ENCODE measurements around the gene NPY5R.

NPY5R gene

GRCh38 chr4:163380703-163381102, 37.0 kb downstream of the NPY5R start:
- H3K36me3 ChIP-seq (ENCODE audit: insufficient read depth) = no peaks in the 10 kb centered on the region
- no peak overlapping the region for H3K4me2 ChIP-seq
- no peak overlapping the region for H3K9ac ChIP-seq
- H3K79me2 ChIP-seq (ENCODE audit: insufficient read depth, low read depth) = no peaks in the 10 kb centered on the region
- no peaks in the 10 kb centered on the region for H4K20me1 ChIP-seq (ENCODE audit: insufficient read depth)
- no peaks in the 10 kb centered on the region for H3K27me3 ChIP-seq (ENCODE audit: insufficient read depth, low read depth)
- no peaks in the 10 kb centered on the region for H3K4me1 ChIP-seq (ENCODE audit: low read depth, poor library complexity, severe bottlenecking)
- H3K4me3 ChIP-seq (IDR thresholded peaks at IDR 0.05; ENCODE audit: insufficient read depth, low read depth, low read length) = no peak overlapping the region
- no peak overlapping the region for H3K27ac ChIP-seq
- no peak for TF ChIP-seq CTCF (conservative IDR thresholded peaks at IDR 0.05; ENCODE audit: low read depth, low read length)
- no peak overlapping the region for H2AFZ ChIP-seq (ENCODE audit: low read depth)

GRCh38 chr4:163382178-163382869, 38.6 kb downstream of the NPY5R start:
- no peak for TF ChIP-seq CTCF (conservative IDR thresholded peaks at IDR 0.05; ENCODE audit: low read depth, low read length)
- no peak overlapping the region for H3K4me2 ChIP-seq
- no peaks in the 10 kb centered on the region for H4K20me1 ChIP-seq (ENCODE audit: insufficient read depth)
- no peaks in the 10 kb centered on the region for H3K27me3 ChIP-seq (ENCODE audit: insufficient read depth, low read depth)
- H3K27ac ChIP-seq = no peak overlapping the region
- H3K79me2 ChIP-seq (ENCODE audit: insufficient read depth, low read depth) = no peaks in the 10 kb centered on the region
- H3K36me3 ChIP-seq (ENCODE audit: insufficient read depth) = no peaks in the 10 kb centered on the region
- H3K4me1 ChIP-seq (ENCODE audit: low read depth, poor library complexity, severe bottlenecking) = no peaks in the 10 kb centered on the region
- H3K4me3 ChIP-seq (IDR thresholded peaks at IDR 0.05; ENCODE audit: insufficient read depth, low read depth, low read length) = no peak overlapping the region
- no peak overlapping the region for H2AFZ ChIP-seq (ENCODE audit: low read depth)
- H3K9ac ChIP-seq = no peak overlapping the region

- Histone ChIP-seq H3K4me3 (IDR thresholded peaks at IDR 0.05; ENCODE audit: insufficient read depth, low read depth, low read length) (no peak overlapping the region), H3K4me2 (no peak overlapping the region), H3K9ac (no peak overlapping the region), H3K4me1 (ENCODE audit: low read depth, poor library complexity, severe bottlenecking) (no peaks in the 10 kb centered on the region), H3K36me3 (ENCODE audit: insufficient read depth) (no peaks in the 10 kb centered on the region), H4K20me1 (ENCODE audit: insufficient read depth) (no peaks in the 10 kb centered on the region), H3K79me2 (ENCODE audit: insufficient read depth, low read depth) (no peaks in the 10 kb centered on the region), H3K27me3 (ENCODE audit: insufficient read depth, low read depth) (no peaks in the 10 kb centered on the region), H3K27ac (no peak overlapping the region), H2AFZ (ENCODE audit: low read depth) (no peak overlapping the region)
- TF ChIP-seq CTCF (conservative IDR thresholded peaks at IDR 0.05; ENCODE audit: low read depth, low read length) = no peak
Observed at GRCh38 chr4:163384434-163384833, 40.7 kb downstream of the NPY5R start.

GRCh38 chr4:163384926-163385325, 41.2 kb downstream of the NPY5R start:
- Histone ChIP-seq H4K20me1 (ENCODE audit: insufficient read depth) (no peaks in the 10 kb centered on the region), H3K4me2 (no peak overlapping the region)

More at GRCh38 chr4:163384926-163385325, 41.2 kb downstream of the NPY5R start:
- no peaks in the 10 kb centered on the region for H3K36me3 ChIP-seq (ENCODE audit: insufficient read depth)
- no peak overlapping the region for H2AFZ ChIP-seq (ENCODE audit: low read depth)
- no peak overlapping the region for H3K27ac ChIP-seq
- H3K4me1 ChIP-seq (ENCODE audit: low read depth, poor library complexity, severe bottlenecking) = no peaks in the 10 kb centered on the region
- no peaks in the 10 kb centered on the region for H3K27me3 ChIP-seq (ENCODE audit: insufficient read depth, low read depth)
- H3K4me3 ChIP-seq (IDR thresholded peaks at IDR 0.05; ENCODE audit: insufficient read depth, low read depth, low read length) = no peak overlapping the region
- no peak for TF ChIP-seq CTCF (conservative IDR thresholded peaks at IDR 0.05; ENCODE audit: low read depth, low read length)
- no peaks in the 10 kb centered on the region for H3K79me2 ChIP-seq (ENCODE audit: insufficient read depth, low read depth)
- no peak overlapping the region for H3K9ac ChIP-seq

All from KMS-11 (cell line).